ENCODE measurements around the gene PIP4K2A. TPM values are rescaled to one million over a fixed set of nuclear protein-coding genes. Genes with fewer than 3 reads are reported as not detected.
"Not testable (repeated sequence)": the region's sequence is repeated elsewhere in the genome, so short reads cannot be mapped to it uniquely, and the experiment has no call there.

PIP4K2A gene
- total and polyA plus RNA-seq, 7 donors = 2.3 to 9.7 (median 6.4) TPM

GRCh38 chr10:22723343-22723779 lies 9.0 kb upstream of the PIP4K2A start:
- TF ChIP-seq, protein P1, sequence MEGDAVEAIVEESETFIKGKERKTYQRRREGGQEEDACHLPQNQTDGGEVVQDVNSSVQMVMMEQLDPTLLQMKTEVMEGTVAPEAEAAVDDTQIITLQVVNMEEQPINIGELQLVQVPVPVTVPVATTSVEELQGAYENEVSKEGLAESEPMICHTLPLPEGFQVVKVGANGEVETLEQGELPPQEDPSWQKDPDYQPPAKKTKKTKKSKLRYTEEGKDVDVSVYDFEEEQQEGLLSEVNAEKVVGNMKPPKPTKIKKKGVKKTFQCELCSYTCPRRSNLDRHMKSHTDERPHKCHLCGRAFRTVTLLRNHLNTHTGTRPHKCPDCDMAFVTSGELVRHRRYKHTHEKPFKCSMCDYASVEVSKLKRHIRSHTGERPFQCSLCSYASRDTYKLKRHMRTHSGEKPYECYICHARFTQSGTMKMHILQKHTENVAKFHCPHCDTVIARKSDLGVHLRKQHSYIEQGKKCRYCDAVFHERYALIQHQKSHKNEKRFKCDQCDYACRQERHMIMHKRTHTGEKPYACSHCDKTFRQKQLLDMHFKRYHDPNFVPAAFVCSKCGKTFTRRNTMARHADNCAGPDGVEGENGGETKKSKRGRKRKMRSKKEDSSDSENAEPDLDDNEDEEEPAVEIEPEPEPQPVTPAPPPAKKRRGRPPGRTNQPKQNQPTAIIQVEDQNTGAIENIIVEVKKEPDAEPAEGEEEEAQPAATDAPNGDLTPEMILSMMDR (IDR thresholded peaks at IDR 0.05) = no peak
- no peak for ATAC-seq
- Histone ChIP-seq H3K4me3 (no peak overlapping the region), H3K4me1 (no peaks in the 10 kb centered on the region), H3K36me3 (ENCODE audit: insufficient read depth in 1 of 2, low read depth in 1 of 2) (no peaks in the 10 kb centered on the region), H3K27ac (no peak overlapping the region), H3K27me3 (ENCODE audit: insufficient read depth in 3 of 3, low read length in 2 of 3) (peaks cover 0 to 2% (median 0%) of the 10 kb centered on the region in 3 donors), H3K9me3 (no peaks in the 10 kb centered on the region)
- intact Hi-C loops (cut with DNase I) = no loop called here
- WGBS, 3 donors = 71 to 77% (median 75%) methylated on average over 5 of the region's 5 CpGs
- DNase-seq = no peak

DNA sequence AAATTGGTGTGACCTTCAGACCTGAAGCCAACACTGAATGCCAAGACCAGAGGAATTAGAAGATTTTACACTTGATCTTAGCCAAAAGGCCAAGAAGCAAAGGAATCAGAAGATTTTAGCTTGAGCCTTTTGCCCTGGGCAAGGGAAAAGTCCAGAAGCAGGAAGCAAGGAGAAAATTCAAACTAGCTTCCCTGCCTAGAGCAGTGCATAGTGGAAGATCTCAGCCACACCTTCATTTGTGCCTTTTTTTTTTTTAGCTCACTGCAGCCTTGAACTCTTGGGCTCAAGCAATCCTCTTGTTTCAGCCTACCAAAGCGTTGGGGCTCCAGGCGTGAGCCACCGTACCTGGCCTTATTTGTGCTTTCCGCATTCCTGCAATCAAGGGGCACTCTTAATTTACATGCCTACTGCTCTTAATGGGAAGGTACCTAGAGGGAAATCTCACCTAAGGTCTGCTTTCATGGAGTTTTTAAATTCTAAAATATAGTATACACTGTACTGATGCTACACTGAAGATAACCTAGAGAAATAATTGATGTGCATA lies 8.3 kb upstream of the PIP4K2A start:
- WGBS, 3 donors = 68 to 84% (median 76%) methylated on average over 4 of the region's 4 CpGs
- no peak for DNase-seq
- ATAC-seq = no peak
- H3K36me3 ChIP-seq (ENCODE audit: insufficient read depth in 1 of 2, low read depth in 1 of 2) = no peaks in the 10 kb centered on the region
- H3K27ac ChIP-seq = no peak overlapping the region
- no peak overlapping the region for H3K4me3 ChIP-seq
- intact Hi-C loops (cut with DNase I) = no loop called here
- H3K9me3 ChIP-seq = no peaks in the 10 kb centered on the region
- TF ChIP-seq, protein P1 (IDR thresholded peaks at IDR 0.05) = no peak
- H3K4me1 ChIP-seq = no peaks in the 10 kb centered on the region
- H3K27me3 ChIP-seq (ENCODE audit: insufficient read depth in 3 of 3, low read length in 2 of 3) = peaks cover 0 to 2% (median 0%) of the 10 kb centered on the region in 3 donors

DNA sequence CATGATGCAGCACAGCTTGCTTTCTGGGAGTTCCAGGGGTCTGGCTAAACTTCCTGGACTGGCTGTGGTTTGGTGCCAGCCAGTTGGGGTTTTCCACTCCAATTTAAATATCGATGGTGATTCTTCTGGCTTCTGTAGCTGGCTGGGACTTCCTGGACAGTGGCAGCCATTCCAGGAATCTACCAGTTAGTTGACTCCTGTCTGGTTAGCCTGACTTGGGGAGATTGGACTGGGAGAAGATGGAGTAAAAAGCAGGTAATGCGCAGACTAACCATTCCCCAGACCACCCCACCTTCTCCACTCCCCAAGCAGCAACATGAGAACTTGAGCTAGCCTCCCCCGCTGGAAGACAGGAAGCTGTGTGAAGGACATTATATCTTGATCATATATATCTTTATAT lies 6.3 kb upstream of the PIP4K2A start:
- Histone ChIP-seq H3K27me3 (ENCODE audit: insufficient read depth in 3 of 3, low read length in 2 of 3) (peaks cover 0 to 2% (median 0%) of the 10 kb centered on the region in 3 donors), H3K4me3 (no peak overlapping the region), H3K27ac (no peak overlapping the region), H3K9me3 (no peaks in the 10 kb centered on the region), H3K4me1 (no peaks in the 10 kb centered on the region), H3K36me3 (ENCODE audit: insufficient read depth in 1 of 2, low read depth in 1 of 2) (no peaks in the 10 kb centered on the region)
- intact Hi-C loops (cut with DNase I) = no loop called here
- no peak for DNase-seq
- WGBS, 3 donors = 61 to 72% (median 68%) methylated on average over 3 of the region's 3 CpGs
- no peak for ATAC-seq
- TF ChIP-seq, protein P1 (IDR thresholded peaks at IDR 0.05) = no peak

DNA sequence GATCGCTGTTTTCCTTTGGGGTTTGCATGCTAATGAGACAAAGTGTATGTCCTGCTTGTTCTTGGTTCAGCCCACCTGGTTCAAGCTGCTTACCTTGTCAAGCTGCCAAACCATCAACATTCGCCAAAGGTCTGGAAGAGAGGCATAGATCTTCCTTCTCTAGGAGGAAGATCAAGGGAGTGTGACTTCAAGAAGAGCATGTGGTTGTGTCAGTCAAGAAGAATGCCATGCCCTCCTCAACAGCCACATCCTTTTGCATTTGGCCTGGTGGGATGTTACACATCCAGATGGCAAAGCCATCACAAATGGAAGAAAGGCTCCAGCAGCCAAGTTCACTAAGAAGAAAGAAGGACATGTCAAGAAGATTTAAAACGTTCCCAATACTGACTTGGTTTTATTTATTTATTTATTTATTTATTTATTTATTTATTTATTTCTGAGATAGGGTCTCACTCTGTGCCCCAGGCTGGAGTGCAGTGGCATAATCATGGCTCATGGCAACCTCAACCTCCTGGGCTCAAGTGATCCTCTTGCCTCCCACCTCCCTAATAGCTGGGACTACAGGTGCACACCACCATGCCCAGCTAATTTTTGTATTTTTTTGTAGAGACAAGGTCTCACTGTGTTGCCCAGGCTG lies 5.1 kb upstream of the PIP4K2A start:
- H3K27me3 ChIP-seq (ENCODE audit: insufficient read depth in 3 of 3, low read length in 2 of 3) = peaks cover 0 to 2% (median 0%) of the 10 kb centered on the region in 3 donors
- H3K9me3 ChIP-seq = no peaks in the 10 kb centered on the region
- H3K4me3 ChIP-seq = no peak overlapping the region
- intact Hi-C loops (cut with DNase I) = no loop called here
- no peaks in the 10 kb centered on the region for H3K36me3 ChIP-seq (ENCODE audit: insufficient read depth in 1 of 2, low read depth in 1 of 2)
- no peak overlapping the region for H3K27ac ChIP-seq
- ATAC-seq = no peak
- H3K4me1 ChIP-seq = peaks cover 3% of the 10 kb centered on the region
- 64 to 82% (median 78%) methylated on average over 3 of the region's 3 CpGs for WGBS, 3 donors
- TF ChIP-seq, protein P1 (IDR thresholded peaks at IDR 0.05) = no peak
- no peak for DNase-seq

GRCh38 chr10:22718659-22719058 lies 4.3 kb upstream of the PIP4K2A start:
- H3K27me3 ChIP-seq (ENCODE audit: insufficient read depth in 3 of 3, low read length in 2 of 3); intact Hi-C loops (cut with DNase I); H3K27ac ChIP-seq; H3K4me1 ChIP-seq; H3K9me3 ChIP-seq; H3K4me3 ChIP-seq; H3K36me3 ChIP-seq (ENCODE audit: insufficient read depth in 1 of 2, low read depth in 1 of 2): not testable (repeated sequence)
- DNase-seq = peak in 1 of 2 donors; percentile 56
- 33 to 44% (median 33%) methylated on average over 3 of the region's 3 CpGs for WGBS, 3 donors
- ATAC-seq = peak in 3 of 4 donors; percentile 57

Measured in psoas muscle (tissue), 8 donors.